Fibroblast of the aortic adventitia (primary cell): ENCODE results near the gene DACT3. TPM values are rescaled to one million over a fixed set of nuclear protein-coding genes. Genes with fewer than 3 reads are reported as not detected.
"Not testable (repeated sequence)": the region's sequence is repeated elsewhere in the genome, so short reads cannot be mapped to it uniquely, and the experiment has no call there.

Experiments
- DNase-seq: peaks from one replicate; pipeline ENCODE4 v3.0.0-alpha.2; 2010; ENCODE audit warnings: low read depth
- H3K4me3 ChIP-seq: 2 replicates; pipeline ENCODE4 v1.5.1; 2011; ENCODE audit warnings: low read depth, mild to moderate bottlenecking, control low read depth, low read length, moderate library complexity
- total RNA-seq: library from RNA; depleted of rRNA; stranded (reverse); fragments of >200 nt; gene quantifications from 2 replicates; pipeline ENCODE4 v1.2.3, GENCODE V29; 2012; ENCODE audit warnings: low replicate concordance
- TF ChIP-seq, protein P1 (sequence below): IDR thresholded peaks from 2 replicates; pipeline ENCODE4 v1.5.1; 2011; ENCODE audit warnings: mild to moderate bottlenecking, low read length, control low read depth, inconsistent platforms; ENCODE audit not compliant: insufficient read depth

The DACT3 gene
- total RNA-seq, 1 donor: 5.1 TPM

DNA sequence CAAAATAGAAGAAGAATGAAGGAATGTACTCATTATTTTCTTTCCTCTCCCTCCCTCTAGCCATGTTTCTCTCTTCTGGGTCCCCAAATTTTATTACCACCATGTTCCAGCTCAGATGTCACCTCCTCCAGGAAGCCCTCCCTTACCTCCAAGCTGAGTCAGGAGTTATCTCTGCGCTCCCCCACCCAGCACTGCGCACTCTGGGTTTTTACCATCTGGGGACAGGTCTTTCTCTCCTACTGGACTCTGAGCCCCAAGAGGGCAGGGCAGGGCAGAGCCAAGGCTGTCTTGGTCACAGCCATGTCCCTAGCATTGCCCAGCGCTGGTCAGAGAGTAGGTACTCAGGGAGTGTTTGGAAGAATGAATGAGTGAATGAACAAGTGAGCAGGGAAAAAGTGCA lies 27.9 kb downstream of the DACT3 start:
- no peak overlapping the region for H3K4me3 ChIP-seq
- TF ChIP-seq, protein P1, sequence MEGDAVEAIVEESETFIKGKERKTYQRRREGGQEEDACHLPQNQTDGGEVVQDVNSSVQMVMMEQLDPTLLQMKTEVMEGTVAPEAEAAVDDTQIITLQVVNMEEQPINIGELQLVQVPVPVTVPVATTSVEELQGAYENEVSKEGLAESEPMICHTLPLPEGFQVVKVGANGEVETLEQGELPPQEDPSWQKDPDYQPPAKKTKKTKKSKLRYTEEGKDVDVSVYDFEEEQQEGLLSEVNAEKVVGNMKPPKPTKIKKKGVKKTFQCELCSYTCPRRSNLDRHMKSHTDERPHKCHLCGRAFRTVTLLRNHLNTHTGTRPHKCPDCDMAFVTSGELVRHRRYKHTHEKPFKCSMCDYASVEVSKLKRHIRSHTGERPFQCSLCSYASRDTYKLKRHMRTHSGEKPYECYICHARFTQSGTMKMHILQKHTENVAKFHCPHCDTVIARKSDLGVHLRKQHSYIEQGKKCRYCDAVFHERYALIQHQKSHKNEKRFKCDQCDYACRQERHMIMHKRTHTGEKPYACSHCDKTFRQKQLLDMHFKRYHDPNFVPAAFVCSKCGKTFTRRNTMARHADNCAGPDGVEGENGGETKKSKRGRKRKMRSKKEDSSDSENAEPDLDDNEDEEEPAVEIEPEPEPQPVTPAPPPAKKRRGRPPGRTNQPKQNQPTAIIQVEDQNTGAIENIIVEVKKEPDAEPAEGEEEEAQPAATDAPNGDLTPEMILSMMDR: no peak
- DNase-seq: no peak

- DNase-seq: peak; percentile 34
- TF ChIP-seq, protein P1: no peak
- H3K4me3 ChIP-seq: no peak overlapping the region
Measured at GRCh38 chr19:46631481-46631880, 29.5 kb downstream of the DACT3 start.

GRCh38 chr19:46630586-46631205 lies 30.3 kb downstream of the DACT3 start:
- no peak for DNase-seq
- H3K4me3 ChIP-seq: no peak overlapping the region
- TF ChIP-seq, protein P1: no peak

- TF ChIP-seq, protein P1: no peak
- no peak overlapping the region for H3K4me3 ChIP-seq
- DNase-seq: no peak
Measured at GRCh38 chr19:46629546-46630025, 31.4 kb downstream of the DACT3 start.

DNA sequence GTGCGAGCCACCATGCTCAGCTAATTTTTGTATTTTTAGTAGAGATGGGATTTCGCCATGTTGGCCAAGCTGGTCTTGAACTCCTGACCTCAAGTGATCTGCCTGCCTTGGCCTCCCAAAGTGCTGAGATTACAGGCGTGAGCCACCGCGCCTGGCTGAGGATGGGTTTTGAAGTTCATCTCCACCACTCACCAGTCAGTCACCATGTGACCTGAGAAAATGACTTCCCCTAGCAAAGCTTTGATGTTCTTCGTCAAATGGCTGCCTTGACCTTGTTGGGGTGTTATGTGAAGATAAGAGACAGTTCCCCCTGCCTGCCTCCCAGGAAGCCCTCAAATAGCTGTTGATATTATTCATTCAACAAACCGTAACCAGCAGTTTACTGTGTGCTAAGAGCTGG lies 32.0 kb downstream of the DACT3 start:
- DNase-seq, H3K4me3 ChIP-seq: not testable (repeated sequence)

GRCh38 chr19:46626446-46626845 lies 34.5 kb downstream of the DACT3 start:
- no peak for DNase-seq
- TF ChIP-seq, protein P1: no peak
- H3K4me3 ChIP-seq: no peak overlapping the region

GRCh38 chr19:46625731-46626130 lies 35.3 kb downstream of the DACT3 start:
- TF ChIP-seq, protein P1: no peak
- no peak overlapping the region for H3K4me3 ChIP-seq
- no peak for DNase-seq
